Neural cell (in vitro differentiated cells): ENCODE data around the gene CABLES1. TPM values are rescaled to one million over a fixed set of nuclear protein-coding genes. Genes with fewer than 3 reads are reported as not detected.

Source experiments
- H2AFZ ChIP-seq: fragments of 200-600, 300-800 bp; sonication (generic), shearing (Covaris generic); 2 replicates; pipeline ENCODE4 v1.6.0; 2014; ENCODE audit warnings: low read depth, mild to moderate bottlenecking, antibody characterized with exemption, low read length, moderate library complexity
- H3F3A ChIP-seq: fragments of 200-600 bp; shearing (Covaris generic); 2 replicates; pipeline ENCODE4 v1.6.1; 2016; ENCODE audit warnings: mild to moderate bottlenecking, moderate library complexity, mixed read lengths, antibody characterized with exemption, low read length; ENCODE audit not compliant: insufficient read depth, poor library complexity, severe bottlenecking
- H3K27ac ChIP-seq: fragments of 200-600, 300-800 bp; sonication (generic), shearing (Covaris generic); 2 replicates; pipeline ENCODE4 v1.5.1; 2014; ENCODE audit warnings: mild to moderate bottlenecking, low read length, moderate library complexity
- H3K27me3 ChIP-seq: fragments of 300-800, 200-600 bp; sonication (generic), shearing (Covaris generic); 2 replicates; pipeline ENCODE4 v1.6.0; 2014; ENCODE audit warnings: mild to moderate bottlenecking, low read depth, low read length, moderate library complexity; ENCODE audit not compliant: insufficient read depth
- H3K36me3 ChIP-seq: fragments of 300-800, 200-600 bp; sonication (generic), shearing (Covaris generic); 2 replicates; pipeline ENCODE4 v1.5.1; 2014; ENCODE audit warnings: mild to moderate bottlenecking, antibody characterized with exemption, low read length, moderate library complexity; ENCODE audit not compliant: insufficient read depth
- H3K4me2 ChIP-seq: fragments of 300-800, 200-600 bp; sonication (generic), shearing (Covaris generic); 2 replicates; pipeline ENCODE4 v1.6.0; 2014; ENCODE audit warnings: mild to moderate bottlenecking, low read length
- H3K4me3 ChIP-seq: fragments of 300-800, 200-600 bp; sonication (generic), shearing (Covaris generic); 2 replicates; pipeline ENCODE4 v1.5.1; 2014; ENCODE audit warnings: mild to moderate bottlenecking, low read length, moderate library complexity
- H3K79me2 ChIP-seq: fragments of 200-600 bp; shearing (Covaris generic); replicated peaks from 2 replicates; pipeline ENCODE4 v1.6.0; 2014; ENCODE audit warnings: mild to moderate bottlenecking, low read length, moderate library complexity; ENCODE audit not compliant: insufficient read depth
- H3K9ac ChIP-seq: fragments of 300-800, 200-600 bp; sonication (generic), shearing (Covaris generic); 2 replicates; pipeline ENCODE4 v1.6.1; 2016; ENCODE audit warnings: mild to moderate bottlenecking, low read length, mixed read lengths
- H3K9me2 ChIP-seq: fragments of 200-600 bp; shearing (Covaris generic); 2 replicates; pipeline ENCODE4 v1.6.1; 2016; ENCODE audit warnings: mild to moderate bottlenecking, low read length, mixed read lengths; ENCODE audit not compliant: insufficient read depth
- H3K9me3 ChIP-seq: fragments of 200-600, 300-800 bp; sonication (generic), shearing (Covaris generic); 2 replicates; pipeline ENCODE4 v1.6.1; 2016; ENCODE audit warnings: mild to moderate bottlenecking, mixed run types, low read length, moderate library complexity, mixed read lengths
- H4K20me1 ChIP-seq: fragments of 200-600 bp; shearing (Covaris generic); 2 replicates; pipeline ENCODE4 v1.6.1; 2016; ENCODE audit warnings: mild to moderate bottlenecking, mixed run types; ENCODE audit not compliant: insufficient read depth
- CTCF ChIP-seq: fragments of 450-650 bp; IDR thresholded peaks from 2 replicates; pipeline ENCODE4 v1.5.1; 2014; ENCODE audit warnings: antibody characterized with exemption, mild to moderate bottlenecking, moderate library complexity; ENCODE audit not compliant: poor library complexity, severe bottlenecking
- EP300 ChIP-seq: fragments of 450-650 bp; conservative IDR thresholded peaks from 2 replicates; pipeline ENCODE4 v1.6.1; 2014; ENCODE audit warnings: antibody characterized with exemption, mild to moderate bottlenecking, moderate library complexity; ENCODE audit not compliant: poor library complexity, severe bottlenecking
- EZH2 ChIP-seq: fragments of 200-600, 300-800 bp; shearing (Covaris generic), sonication (generic); IDR thresholded peaks from 2 replicates; pipeline ENCODE4 v1.6.1; 2014; ENCODE audit warnings: antibody characterized with exemption, low read length, borderline replicate concordance, mild to moderate bottlenecking; ENCODE audit not compliant: insufficient read depth, poor library complexity, severe bottlenecking
- MXI1 ChIP-seq: fragments of 450-650 bp; conservative IDR thresholded peaks from 2 replicates; pipeline ENCODE4 v1.6.1; 2014; ENCODE audit warnings: antibody characterized with exemption, mild to moderate bottlenecking; ENCODE audit not compliant: poor library complexity, severe bottlenecking
- POLR2AphosphoS5 ChIP-seq: IDR thresholded peaks from 2 replicates; pipeline ENCODE4 v1.6.1; 2012
- RAD21 ChIP-seq: fragments of 450-650 bp; conservative IDR thresholded peaks from 2 replicates; pipeline ENCODE4 v1.6.1; 2014; ENCODE audit warnings: antibody characterized with exemption, mild to moderate bottlenecking, moderate library complexity
- REST ChIP-seq: IDR thresholded peaks from 2 replicates; pipeline ENCODE4 v1.6.1; 2012; ENCODE audit warnings: borderline replicate concordance
- SMC3 ChIP-seq: fragments of 450-650 bp; conservative IDR thresholded peaks from 2 replicates; pipeline ENCODE4 v1.6.1; 2014; ENCODE audit warnings: antibody characterized with exemption, mild to moderate bottlenecking, moderate library complexity; ENCODE audit not compliant: poor library complexity
- TAF1 ChIP-seq: IDR thresholded peaks from 2 replicates; pipeline ENCODE4 v1.6.1; 2012; ENCODE audit warnings: low read depth
- polyA plus RNA-seq: library from polyadenylated mRNA; depleted of rRNA; stranded (reverse); fragments of >200 nt; gene quantifications from 2 replicates; pipeline ENCODE4 v1.2.3, GENCODE V29; 2014

CABLES1 gene
- polyA plus RNA-seq, 1 donor from 2014 or later, result 1.4 TPM

GRCh38 chr18:23249348-23249747 lies 114.1 kb downstream of the CABLES1 start:
- TF ChIP-seq TAF1, result no peak
- TF ChIP-seq SMC3, result no peak
- no peak for TF ChIP-seq EP300
- TF ChIP-seq MXI1, result no peak
- TF ChIP-seq CTCF, result no peak
- TF ChIP-seq EZH2, result no peak
- TF ChIP-seq REST, result no peak
- TF ChIP-seq POLR2AphosphoS5, result no peak
- no peak for TF ChIP-seq RAD21
- H3K79me2 ChIP-seq, result no peaks in the 10 kb centered on the region
- H3K36me3 ChIP-seq, result no peaks in the 10 kb centered on the region

DNA sequence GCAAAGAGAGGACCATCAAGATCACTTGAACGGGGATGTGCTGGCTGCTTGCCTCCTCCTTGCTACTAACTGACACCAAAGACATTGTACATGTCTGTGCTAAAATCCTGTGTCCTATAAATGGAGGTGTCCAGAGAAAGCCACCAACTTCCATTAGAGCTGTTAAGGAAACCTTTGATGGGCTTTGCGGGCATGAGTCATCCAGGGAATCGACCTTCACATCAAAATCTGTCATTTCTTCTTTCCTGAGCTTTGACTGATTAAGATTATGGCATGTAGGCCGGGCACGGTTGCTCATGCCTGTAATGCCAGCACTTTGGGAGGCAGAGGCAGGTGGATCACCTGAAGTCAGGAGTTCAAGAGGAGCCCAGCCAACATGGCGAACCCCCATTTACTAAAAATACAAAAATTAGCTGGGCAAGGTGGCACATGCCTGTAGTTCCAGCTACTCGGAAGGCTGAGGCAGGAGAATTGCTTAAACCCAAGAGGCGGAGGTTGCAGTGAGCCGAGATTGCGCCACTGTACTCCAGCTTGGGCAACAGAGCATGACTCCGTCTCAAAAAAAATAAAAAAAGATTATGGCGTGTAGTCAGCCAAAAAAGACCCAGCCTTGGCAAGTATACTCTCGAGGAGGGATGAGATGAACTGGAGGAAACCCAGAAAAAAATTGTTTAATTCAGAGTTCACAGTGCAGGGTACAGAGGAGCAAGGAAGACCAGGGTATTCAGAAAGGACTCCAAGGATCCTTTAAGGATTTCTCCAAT lies 115.8 kb downstream of the CABLES1 start:
- no peaks in the 10 kb centered on the region for H3F3A ChIP-seq
- no peaks in the 10 kb centered on the region for H3K27me3 ChIP-seq
- H3K9me3 ChIP-seq, result peaks cover 4% of the 10 kb centered on the region
- no peak overlapping the region for H2AFZ ChIP-seq
- no peaks in the 10 kb centered on the region for H4K20me1 ChIP-seq
- no peak overlapping the region for H3K4me3 ChIP-seq
- TF ChIP-seq CTCF, result no peak
- no peak for TF ChIP-seq POLR2AphosphoS5
- TF ChIP-seq SMC3, result no peak
- TF ChIP-seq EZH2, result no peak
- no peak for TF ChIP-seq RAD21
- no peak for TF ChIP-seq EP300
- TF ChIP-seq MXI1, result no peak
- TF ChIP-seq TAF1, result no peak
- TF ChIP-seq REST, result no peak
- no peaks in the 10 kb centered on the region for H3K79me2 ChIP-seq
- H3K36me3 ChIP-seq, result no peaks in the 10 kb centered on the region
- H3K27ac ChIP-seq, result no peak overlapping the region
- H3K9ac ChIP-seq, result no peak overlapping the region
- no peak overlapping the region for H3K4me2 ChIP-seq
- no peaks in the 10 kb centered on the region for H3K9me2 ChIP-seq

More at GRCh38 chr18:23249348-23249747, 114.1 kb downstream of the CABLES1 start:
- H3K4me3 ChIP-seq, result no peak overlapping the region
- H3F3A ChIP-seq, result no peaks in the 10 kb centered on the region
- no peaks in the 10 kb centered on the region for H3K27me3 ChIP-seq
- H4K20me1 ChIP-seq, result no peaks in the 10 kb centered on the region
- H3K9me3 ChIP-seq, result peaks cover 4% of the 10 kb centered on the region
- H2AFZ ChIP-seq, result no peak overlapping the region
- no peak overlapping the region for H3K27ac ChIP-seq
- no peak overlapping the region for H3K4me2 ChIP-seq
- H3K9ac ChIP-seq, result no peak overlapping the region
- H3K9me2 ChIP-seq, result no peaks in the 10 kb centered on the region
